Cardiac septum (tissue), 1 donor: ENCODE results near the gene CCDC196. TPM values are rescaled to one million over a fixed set of nuclear protein-coding genes. Genes with fewer than 3 reads are reported as not detected.
A peak's percentile ranks its signal among the peaks of the same experiment; 100 is the strongest.
"Not testable (repeated sequence)": the region's sequence is repeated elsewhere in the genome, so short reads cannot be mapped to it uniquely, and the experiment has no call there.

Source experiments
- DNase-seq: peaks from one replicate; pipeline ENCODE4 v3.0.0-alpha.2; 2020; ENCODE audit warnings: low spot score
- intact Hi-C: fragments of 100-400 bp; cut with DNase I; formaldehyde crosslinking; loops from one replicate; pipeline ENCODE4 v1.14.0; 2022
- total RNA-seq: library from RNA; stranded (reverse); fragmentation: NEBNext Ultra II Directional; extraction: Animal tissue kit (Norgen Biotek cat#: 25700); gene quantifications from one replicate; pipeline ENCODE4 v1.2.1, GENCODE V29; 2021
- donor health status: DM: no; HTN: no; CAD: no.

Gene CCDC196
- total RNA-seq, 1 donor from 2014 or later, result not detected

DNA sequence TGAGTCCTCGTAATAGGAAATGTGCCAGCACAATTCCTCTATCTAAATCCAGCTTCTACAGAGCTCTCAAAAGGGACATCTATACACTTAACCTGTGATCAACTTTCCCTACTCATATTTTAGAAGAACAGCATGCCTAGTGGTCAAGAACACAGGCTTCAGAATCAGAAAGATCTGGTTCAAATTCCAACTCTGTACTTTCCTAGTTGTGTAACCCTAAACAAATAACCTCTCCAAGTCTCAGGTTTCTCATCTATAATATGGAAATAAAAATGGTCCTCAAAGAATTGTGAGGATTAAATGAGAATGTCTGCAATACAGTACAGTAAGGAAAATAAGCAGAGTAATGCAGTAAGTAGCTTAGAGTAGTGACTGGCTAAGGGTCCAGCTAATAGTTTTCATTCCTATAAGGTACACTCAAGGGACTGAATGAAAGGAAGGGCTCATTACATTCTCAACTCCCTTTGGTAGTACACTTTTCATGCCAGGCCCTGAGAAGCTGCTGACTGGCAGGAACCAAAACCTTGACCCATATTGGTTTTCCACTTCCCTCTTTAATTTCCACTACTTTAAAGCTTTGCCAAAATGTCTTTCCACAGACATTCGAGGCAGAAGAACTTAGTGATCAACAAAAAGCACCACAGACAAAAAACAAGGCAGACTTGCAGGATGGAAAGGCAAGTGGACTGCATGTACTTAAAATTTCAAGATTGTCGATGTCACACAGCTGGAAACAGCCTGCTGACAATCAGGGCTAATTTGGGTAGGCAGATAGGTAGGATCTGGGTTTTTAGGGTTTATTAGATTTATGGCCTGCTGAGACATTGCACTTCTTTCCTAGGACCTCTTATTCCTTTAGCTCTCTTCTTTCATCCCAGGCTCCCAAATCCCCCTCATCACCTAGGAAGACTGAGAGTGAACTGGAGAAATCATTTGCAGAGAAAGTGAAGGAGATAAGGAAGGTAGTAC lies 4.3 kb downstream of the CCDC196 start:
- intact Hi-C loops, result loop anchor here (10.0 kb wide), 1 partner anchor 254 kb away; no protein-coding TSS in a partner anchor
- DNase-seq, result no peak

DNA sequence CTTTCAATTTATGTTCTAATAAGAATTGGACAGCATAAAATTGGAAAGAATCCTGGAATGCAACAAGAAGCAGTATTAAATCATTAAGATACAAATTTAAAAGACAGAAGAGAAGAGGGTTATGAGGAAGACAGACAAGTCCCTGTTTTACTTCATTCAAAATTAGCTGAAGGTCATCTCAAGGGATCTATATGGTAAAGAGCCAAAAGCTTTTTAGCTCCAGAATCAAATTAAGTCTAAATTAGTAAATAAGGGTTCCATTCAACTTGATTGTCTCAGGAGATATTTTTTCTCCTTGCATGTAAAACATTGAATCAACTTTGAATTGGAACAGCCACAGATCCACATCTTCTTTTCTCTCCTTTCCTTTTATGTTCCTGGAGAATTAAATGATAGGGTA lies 7.6 kb downstream of the CCDC196 start:
- intact Hi-C loops, result loop anchor here (10.0 kb wide), 1 partner anchor 251 kb away; no protein-coding TSS in a partner anchor

DNA sequence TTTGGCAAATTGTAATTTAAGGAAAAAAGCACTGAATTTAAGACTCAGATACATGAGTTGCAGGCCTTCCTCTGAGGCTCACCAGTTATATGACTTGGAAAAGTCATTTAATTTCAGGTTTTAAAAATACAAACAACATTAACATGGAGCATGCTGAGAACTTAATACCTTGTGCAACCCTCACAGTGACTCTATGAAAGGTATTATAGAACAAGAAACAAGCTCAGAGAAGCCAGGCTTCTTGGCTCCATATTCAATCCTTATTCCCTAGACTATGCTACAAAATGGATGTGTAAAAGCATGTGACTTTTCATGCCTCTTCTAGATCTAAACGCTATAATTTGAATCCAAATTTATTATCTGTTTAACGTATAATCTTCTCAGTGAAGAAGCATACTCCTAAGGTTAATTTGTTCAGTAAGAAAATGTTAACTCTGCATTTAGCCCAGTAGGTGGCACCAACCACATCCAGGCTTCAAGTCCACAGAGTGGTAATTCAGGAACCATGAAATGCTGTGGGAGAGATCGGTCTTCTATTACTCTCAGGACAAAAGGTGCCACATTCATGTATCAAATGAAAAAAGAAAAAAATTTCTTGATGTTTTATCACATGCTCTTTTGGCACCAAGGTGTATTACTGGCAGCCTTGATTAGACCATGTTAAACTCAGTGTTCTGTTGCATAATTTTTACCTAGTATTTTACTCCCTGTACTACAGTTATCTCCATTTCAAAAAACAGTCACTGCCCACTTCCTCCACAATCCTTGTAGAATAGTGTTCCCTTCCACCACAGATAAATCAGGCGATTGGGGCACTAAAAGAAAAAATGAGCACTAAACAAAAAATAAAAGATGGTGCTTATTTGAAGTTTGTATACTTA lies 9.3 kb downstream of the CCDC196 start:
- DNase-seq, result no peak
- intact Hi-C loops, result loop anchor here (5.0 to 10.0 kb wide), 2 partner anchors 167 to 249 kb away; no protein-coding TSS in a partner anchor

More for the DNA sequence above, 7.6 kb downstream of the CCDC196 start:
- DNase-seq, result no peak

- intact Hi-C loops, result loop anchor here (5.0 to 10.0 kb wide), 2 partner anchors 166 to 249 kb away; no protein-coding TSS in a partner anchor
These were observed 10.1 kb downstream of the CCDC196 start for GRCh38 chr14:66496188-66496807.

DNA sequence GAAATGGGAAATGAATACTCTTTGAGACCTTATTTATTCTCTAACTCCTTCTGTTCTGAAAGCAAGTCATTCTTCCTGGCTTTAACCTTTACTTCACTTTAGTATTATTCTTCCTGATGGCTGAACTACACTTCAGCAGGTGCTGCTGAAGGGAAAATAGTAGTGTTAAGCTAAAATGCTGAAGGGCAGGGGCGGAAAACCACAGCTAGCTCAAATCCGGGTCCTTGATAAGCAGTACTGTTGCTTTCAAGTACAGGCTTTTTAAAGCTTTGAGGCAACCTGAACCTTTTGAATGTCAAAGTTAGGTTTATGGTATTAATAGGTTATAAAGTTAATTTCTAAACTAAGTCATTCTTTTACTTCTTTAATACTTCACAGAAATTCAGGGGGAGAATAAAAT lies 10.7 kb downstream of the CCDC196 start:
- intact Hi-C loops, result loop anchor here (5.0 to 10.0 kb wide), 2 partner anchors 165 to 248 kb away; no protein-coding TSS in a partner anchor
- DNase-seq, result no peak

More at GRCh38 chr14:66496188-66496807, 10.1 kb downstream of the CCDC196 start:
- no peak for DNase-seq

DNA sequence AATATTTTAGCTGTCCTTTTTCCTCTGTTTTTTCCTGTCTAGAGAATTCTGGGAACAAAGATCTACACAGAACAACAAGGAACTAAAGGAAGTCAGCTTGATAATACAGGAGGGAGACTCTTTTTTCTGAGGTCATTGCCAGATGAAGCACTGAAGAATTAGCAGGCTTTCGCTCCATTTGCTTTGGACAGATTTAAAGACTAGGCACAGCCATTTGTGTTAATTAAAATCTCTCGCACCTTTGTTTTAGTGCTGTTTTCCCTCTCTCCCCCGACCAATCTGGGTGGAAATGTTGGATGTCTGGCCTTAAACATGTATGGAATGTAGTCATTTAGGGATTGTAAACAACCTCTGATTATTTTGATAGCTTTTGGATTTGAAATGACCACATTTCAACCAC lies 12.1 kb downstream of the CCDC196 start:
- intact Hi-C loops, result loop anchor here (5.0 to 10.0 kb wide), 2 partner anchors 164 to 246 kb away; no protein-coding TSS in a partner anchor
- no peak for DNase-seq

DNA sequence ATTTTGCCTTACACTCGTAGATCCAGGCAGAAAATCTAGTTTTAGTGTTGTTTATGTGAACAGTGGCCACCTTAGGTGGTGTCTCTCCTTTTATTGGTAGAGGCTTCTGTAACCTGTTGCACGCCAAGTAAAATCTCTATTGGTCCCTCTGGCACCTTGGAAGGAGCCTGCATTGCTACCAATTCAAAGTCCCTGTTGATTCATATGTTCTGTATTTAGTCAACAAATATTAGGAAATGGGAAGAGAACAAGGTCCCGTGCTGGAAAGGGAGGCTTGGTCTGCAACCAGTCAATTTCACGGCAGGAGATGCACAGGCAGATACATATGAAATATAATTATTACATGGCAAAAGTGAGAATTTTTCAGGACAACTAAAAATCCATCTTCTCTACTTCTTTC lies 15.4 kb downstream of the CCDC196 start:
- intact Hi-C loops, result loop anchor here (10.0 kb wide), 1 partner anchor 743 kb away; the partner anchor contains the start of gene PALS1
- DNase-seq, result no peak

DNA sequence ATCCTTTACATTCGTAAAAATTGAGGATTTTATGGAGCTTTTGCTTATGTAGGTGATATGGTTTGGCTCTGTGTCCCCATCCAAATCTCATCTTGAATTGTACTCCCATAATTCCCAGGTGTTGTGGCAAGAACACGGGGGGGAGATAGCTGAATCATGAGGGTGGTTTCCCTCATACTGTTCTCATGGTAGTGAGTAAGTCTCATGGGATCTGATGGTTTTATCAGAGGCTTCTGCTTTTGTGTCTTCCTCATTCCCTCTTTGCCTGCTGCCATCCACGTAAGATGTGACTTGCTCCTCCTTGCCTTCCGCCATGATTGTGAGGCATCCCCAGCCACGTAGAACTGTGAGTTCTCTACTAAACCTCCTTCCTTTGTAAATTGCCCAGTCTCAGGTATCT lies 16.7 kb downstream of the CCDC196 start:
- DNase-seq, result not testable (repeated sequence)
- intact Hi-C loops, result loop anchor here (10.0 kb wide), 1 partner anchor 742 kb away; the partner anchor contains the start of gene PALS1

- no peak for DNase-seq
- intact Hi-C loops, result loop anchor here (10.0 kb wide), 1 partner anchor 741 kb away; the partner anchor contains the start of gene PALS1
These were observed 17.4 kb downstream of the CCDC196 start for GRCh38 chr14:66503532-66503931.

DNA sequence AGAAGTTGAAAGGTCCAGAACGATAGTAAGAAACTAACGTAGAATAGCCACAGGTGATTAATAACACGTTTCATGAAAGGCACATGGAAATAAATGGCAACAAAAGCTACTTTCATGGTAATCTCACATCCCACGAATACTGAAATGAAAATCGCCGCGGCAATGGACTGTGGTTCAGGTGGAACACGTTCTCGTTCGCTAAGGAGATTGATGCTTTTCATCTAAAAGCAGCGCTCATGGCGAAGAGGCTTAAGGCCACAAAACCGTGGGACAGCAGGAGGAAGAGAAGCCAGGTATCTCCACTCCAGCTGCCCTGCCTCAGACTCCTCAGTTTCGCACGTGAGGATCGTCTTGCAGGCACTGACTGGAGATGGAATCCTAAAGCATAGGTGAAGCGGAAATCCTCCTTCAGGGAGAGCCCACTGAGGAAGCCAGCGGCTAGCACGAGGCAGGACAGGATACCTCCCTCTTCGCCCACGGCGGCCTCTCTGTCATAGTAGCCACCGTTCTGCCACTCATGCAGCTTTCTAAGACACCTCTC lies 21.1 kb downstream of the CCDC196 start:
- intact Hi-C loops, result loop anchor here (10.0 kb wide), 1 partner anchor 738 kb away; the partner anchor contains the start of gene PALS1

DNA sequence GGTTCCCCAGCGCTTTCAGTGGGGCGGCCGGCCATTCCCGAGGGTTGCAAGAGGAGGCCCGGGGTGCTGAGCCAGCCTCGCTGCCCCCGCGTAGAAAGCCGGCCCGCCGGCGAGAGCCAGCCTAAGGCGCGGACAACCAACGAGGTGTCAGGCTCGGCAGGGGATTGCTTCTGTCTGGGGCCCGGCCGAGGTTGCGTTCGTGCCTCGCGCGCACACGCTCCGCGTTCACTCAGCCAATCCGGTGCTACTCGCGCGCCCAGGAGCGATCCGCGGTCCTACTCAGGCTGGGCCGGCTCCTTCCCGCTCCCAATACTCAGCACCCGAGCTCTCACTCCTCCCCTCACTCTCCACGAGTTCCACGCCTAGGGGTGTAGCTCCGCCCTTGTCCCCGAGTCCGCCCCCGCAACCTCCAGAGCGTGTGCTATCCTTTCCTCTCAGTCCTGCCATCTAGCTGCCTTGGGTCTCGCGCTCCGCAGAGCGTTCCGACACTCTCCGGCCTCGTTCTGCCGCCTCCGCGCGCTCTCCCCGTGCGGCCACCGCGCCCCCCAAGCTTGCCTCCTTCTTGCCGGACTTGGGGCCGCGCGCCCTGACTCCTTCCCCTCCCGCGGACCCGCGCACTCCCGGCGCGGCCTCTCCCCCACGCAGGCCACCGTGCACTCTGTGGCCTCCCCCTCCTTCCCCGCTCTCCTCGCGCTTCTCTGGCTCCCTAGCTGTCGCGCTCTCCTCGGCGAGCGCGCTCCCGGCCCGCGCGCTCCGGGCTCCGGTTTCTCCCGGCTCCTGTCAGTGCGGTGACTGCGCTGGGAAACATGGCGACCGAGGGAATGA lies 21.8 kb downstream of the CCDC196 start, which contains the start of gene GPHN:
Gene GPHN, plus strand, starts transcription at position 426 of the 825 bp plus-strand sequence.
- peak; percentile 97 for DNase-seq
- intact Hi-C loops, result loop anchor here (10.0 kb wide), 1 partner anchor 737 kb away; the partner anchor contains the start of gene PALS1

More for the DNA sequence above, 21.1 kb downstream of the CCDC196 start:
- DNase-seq, result no peak

DNA sequence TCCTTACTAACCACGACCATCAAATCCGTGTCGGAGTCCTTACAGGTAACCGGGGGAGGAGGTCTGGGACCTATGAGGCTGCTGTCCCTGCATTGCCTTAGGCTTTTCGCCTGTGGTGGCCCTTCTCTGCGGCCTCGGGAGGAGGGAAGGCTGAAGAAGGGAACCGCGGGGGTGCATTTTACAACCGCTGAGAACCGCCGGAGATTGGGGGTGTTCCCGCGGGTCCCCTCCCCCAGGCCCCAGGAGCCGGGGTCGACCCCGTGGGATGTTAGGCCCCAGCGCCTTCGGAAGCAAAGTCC lies 22.3 kb downstream of the CCDC196 start:
- DNase-seq, result no peak
- intact Hi-C loops, result loop anchor here (10.0 kb wide), 1 partner anchor 736 kb away; the partner anchor contains the start of gene PALS1

DNA sequence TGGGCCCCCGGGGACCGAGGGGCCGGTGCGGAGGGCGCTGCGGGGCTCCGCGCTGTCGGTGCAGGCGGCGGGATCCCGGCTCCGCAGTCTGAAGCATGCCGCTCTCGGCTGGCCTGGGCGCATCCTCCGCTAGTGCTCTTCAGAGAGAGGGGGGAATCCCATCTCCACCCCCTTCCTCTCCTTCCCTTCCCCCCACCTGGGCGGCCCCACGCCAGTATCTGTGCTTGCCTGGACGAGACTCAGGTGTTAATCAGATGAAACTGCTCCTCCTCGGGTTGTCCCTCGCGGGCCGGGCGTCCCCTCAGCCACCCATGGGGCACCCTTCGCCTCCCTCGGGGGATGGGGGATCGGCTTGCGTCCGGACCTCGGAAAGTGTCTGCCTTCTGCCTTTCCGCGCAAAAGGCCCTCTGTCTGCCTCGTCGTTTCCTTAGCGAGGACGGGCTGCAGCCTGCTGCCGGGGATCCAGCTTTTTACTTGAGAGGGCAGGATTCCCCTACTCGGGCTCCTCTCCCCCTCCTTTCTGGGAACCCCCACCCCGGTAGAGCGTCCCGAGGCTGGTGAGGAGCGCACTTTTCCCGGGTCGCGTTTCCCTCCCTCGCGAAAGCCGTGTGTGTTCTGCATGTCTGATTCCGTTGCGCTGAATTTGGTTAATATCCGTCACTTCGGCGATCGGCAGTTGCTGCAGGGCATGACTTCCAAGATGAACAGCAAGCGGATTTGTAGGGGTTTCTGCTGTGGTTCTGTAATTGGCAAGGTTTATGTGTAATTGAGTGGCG lies 22.9 kb downstream of the CCDC196 start:
- intact Hi-C loops, result loop anchor here (10.0 kb wide), 1 partner anchor 736 kb away; the partner anchor contains the start of gene PALS1
- no peak for DNase-seq

DNA sequence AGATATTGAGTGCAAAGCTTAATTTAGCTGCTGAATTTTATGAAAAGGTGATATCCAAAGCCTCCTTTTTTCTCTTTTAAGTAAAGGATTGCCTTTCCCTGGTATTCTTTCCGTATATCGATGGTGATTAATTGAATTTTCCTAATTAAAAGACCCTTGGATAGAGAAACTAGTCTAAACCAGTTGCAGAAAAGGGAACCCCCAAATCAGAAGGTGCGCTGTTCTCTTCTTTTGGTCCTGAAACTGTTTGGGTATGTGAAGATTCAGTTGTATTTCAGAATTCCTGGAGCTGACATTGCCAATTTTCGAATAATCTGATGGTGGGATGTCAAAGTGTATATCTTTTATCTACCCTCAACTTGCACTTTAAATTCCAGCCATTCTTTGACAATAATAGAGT lies 23.7 kb downstream of the CCDC196 start:
- no peak for DNase-seq
- intact Hi-C loops, result loop anchor here (10.0 kb wide), 1 partner anchor 735 kb away; the partner anchor contains the start of gene PALS1

DNA sequence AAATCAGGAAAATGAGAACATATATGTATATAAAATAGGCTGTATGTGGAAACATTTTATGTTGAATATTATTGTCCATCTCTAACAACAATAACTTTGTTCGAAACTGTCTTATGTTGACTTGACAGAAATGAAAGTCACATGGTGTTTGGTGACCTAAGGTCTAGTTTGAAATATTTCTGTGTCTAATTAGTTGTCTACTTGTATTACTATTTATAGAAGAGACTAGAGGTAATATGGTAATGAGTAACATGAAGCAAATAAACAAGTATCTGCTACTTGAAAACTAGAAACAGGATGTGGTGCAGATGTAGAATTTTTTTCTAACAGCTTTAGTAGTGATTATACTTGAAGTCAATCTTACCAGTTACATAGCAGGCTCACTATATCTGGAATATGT lies 25.7 kb downstream of the CCDC196 start:
- intact Hi-C loops, result no loop called here
- DNase-seq, result no peak

DNA sequence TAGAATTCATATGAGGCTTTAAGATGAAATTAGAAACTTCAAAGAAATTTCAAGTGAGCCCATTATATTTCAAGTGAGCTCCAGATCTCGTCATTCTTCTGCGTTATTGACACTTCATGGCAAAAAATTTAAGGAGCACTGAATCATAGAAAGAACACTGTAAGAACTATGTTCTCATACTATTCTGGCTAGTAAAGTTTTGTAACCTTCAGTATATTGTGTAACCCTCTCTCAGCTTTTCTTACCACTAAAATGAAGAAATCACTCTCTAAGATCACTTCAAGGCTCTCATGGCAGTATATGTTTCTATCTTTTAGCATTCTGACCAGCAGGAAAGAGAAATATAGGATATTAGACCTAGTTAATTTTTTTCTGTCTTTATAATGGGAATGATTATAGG lies 28.0 kb downstream of the CCDC196 start:
- intact Hi-C loops, result no loop called here

GRCh38 chr14:66530526-66530925 lies 44.4 kb downstream of the CCDC196 start:
- DNase-seq, result no peak
- intact Hi-C loops, result no loop called here

More for the DNA sequence above, 28.0 kb downstream of the CCDC196 start:
- no peak for DNase-seq
